SKM-1 (cell line): ENCODE results near the gene BEST4.
"Not testable (repeated sequence)": the region's sequence is repeated elsewhere in the genome, so short reads cannot be mapped to it uniquely, and the experiment has no call there.

ENCODE experiments used
- DNase-seq: peaks from one replicate; lab custom pipeline; 2025; ENCODE audit not compliant: unreplicated experiment; lab: John Stamatoyannopoulos, UW

The BEST4 gene

GRCh38 chr1:44778705-44779576 is 9.0 kb downstream of the BEST4 start:
- DNase-seq, result no peak

DNA sequence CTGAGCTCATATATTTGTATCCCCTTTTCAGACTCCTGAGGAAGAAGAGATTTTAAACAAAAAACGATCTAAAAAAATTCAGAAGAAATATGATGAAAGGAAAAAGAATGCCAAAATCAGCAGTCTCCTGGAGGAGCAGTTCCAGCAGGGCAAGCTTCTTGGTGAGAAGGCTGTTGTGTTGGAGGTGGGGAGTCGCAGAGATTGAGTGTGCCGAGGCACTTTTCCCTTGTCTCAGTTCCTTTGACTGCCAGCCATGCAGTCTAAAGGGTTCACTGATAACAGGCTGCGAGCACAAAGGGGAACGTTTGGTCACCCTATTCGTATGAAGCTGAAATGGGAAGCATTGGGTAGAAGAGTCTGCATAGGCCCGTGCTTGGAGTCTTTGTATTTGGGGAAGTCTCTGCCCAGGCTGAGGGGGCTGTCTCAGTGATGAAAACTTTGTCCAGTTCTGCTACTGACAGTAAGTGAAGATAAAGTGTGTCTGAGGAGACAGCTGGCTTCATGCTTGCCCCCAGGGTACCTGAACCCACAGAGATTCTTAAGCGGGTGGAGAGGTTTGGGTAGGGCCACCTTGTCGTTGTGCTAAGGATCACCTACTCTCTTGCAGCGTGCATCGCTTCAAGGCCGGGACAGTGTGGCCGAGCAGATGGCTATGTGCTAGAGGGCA is 9.9 kb downstream of the BEST4 start:
- no peak for DNase-seq

DNA sequence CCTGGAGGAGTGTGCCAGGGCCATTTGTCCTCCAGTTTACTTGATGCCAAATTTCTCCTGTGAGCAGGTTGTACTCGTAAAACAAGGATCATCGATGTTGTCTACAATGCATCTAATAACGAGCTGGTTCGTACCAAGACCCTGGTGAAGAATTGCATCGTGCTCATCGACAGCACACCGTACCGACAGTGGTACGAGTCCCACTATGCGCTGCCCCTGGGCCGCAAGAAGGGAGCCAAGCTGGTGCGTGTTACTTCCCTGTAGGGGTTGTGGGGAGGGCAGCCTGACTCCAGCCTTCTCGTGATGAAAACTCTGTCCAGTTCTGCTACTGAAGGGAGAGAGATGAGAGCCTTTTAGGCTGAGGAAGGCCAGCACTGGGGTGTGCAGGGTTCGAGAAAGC is 10.4 kb downstream of the BEST4 start:
- no peak for DNase-seq

- DNase-seq, result no peak
Measured at GRCh38 chr1:44776730-44777068, 11.3 kb downstream of the BEST4 start.

DNA sequence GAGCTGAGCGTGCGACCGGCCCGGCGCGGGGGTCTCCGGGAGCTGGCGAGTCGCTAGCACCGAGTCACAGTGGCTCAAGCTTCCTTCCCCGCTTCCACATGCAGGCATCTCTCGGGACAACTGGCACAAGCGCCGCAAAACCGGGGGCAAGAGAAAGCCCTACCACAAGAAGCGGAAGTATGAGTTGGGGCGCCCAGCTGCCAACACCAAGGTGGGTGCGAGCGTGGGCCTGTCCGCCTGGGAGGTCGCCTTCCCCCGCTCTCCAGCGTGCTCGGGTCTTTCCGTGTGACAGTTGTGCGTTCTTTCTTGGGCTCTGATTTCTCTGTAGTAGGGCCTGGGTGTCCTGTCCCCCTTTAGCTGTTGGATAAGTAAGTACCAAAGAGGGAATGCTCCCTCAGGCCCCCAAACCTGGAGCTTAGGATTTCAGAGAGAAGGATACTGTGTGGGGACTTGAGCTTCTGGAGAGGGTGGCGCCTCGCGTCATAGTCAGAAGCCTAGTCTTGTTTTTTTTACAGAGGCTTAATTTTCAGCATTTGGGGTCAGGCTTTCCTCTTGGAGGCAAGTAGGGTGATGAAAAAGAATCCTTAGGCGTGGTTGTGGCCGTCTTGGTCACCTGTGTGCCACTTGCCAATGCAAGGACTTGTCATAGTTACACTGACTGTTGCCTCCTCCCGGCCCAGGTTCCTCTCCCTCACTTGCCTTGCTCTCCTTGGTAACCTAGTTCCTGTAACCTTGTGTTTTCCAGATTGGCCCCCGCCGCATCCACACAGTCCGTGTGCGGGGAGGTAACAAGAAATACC is 11.8 kb downstream of the BEST4 start:
- no peak for DNase-seq

DNA sequence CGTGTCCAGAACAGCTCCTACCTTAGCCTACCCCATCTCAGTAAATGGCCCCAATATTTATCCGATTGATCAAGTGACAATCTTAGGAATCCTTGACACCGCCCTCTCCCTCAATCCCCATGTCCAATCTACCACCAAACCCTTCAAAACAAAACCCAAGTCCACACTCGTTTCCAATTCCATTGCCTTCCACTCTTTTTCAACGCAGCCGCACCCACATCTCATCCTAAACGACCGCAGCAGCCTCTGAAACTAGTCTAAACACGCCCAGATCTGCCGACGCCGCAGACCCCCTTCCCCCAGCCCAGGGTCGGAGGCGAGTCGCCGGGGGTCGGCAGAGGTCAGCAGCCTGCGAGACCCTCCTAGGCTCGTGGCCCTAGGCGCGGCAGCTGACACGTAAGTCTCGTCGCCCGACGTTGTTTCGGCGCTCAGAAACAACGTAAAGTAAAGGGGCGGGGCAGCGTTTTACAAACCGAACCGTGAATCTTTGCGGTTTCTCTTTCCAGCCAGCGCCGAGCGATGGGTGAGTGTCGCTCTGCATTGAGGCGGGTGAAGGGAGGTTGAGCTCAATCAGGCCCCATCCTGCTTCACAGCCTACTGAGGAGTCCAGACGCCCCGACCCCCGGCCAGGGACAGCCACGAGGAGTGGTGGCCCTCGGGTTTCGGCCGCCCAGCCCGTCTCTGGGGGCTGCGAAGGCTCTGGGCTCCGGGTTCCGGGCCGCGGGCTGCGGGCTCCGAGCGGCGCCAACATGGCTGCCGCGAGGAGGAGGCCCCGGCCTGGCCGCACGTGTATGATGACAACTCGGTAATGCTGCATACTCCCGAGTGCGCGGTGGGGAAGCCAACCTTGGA is 12.7 kb downstream of the BEST4 start, which contains the start of gene RPS8:
RPS8 (plus strand) TSS at position 463 of the 852 bp plus-strand sequence; CDS start at position 520, 57 bp downstream.
- DNase-seq, result peak; percentile 83

- not testable (repeated sequence) for DNase-seq
Measured at GRCh38 chr1:44766421-44766820, 21.5 kb downstream of the BEST4 start.

GRCh38 chr1:44760876-44761275 is 27.1 kb downstream of the BEST4 start:
- DNase-seq, result no peak

- DNase-seq, result no peak
Measured at GRCh38 chr1:44759077-44759476, 28.9 kb downstream of the BEST4 start.

GRCh38 chr1:44757420-44757819 is 30.6 kb downstream of the BEST4 start:
- no peak for DNase-seq

DNA sequence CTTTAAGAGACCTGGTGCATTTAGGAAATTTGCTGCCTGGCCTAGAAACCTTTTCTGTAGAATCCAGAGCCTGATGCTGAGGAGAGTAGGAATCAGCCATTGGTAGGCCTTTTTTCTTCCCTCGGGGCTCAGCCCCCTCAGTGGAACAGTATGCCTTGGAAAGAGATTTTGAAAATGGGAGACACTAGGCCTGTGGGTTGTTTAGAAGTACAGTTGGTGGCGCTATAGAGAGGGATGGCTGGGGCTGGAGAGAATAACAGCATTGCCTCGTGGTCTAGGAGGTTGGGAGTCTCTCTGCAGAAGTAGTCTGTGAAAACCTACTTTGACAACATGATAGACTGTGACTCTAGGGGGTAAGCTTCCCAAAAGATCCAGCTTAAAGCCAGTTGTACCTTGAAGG is 40.1 kb downstream of the BEST4 start:
- no peak for DNase-seq

GRCh38 chr1:44743211-44743610 is 44.8 kb downstream of the BEST4 start:
- no peak for DNase-seq

- DNase-seq, result no peak
Measured at GRCh38 chr1:44740179-44740617, 47.8 kb downstream of the BEST4 start.

DNA sequence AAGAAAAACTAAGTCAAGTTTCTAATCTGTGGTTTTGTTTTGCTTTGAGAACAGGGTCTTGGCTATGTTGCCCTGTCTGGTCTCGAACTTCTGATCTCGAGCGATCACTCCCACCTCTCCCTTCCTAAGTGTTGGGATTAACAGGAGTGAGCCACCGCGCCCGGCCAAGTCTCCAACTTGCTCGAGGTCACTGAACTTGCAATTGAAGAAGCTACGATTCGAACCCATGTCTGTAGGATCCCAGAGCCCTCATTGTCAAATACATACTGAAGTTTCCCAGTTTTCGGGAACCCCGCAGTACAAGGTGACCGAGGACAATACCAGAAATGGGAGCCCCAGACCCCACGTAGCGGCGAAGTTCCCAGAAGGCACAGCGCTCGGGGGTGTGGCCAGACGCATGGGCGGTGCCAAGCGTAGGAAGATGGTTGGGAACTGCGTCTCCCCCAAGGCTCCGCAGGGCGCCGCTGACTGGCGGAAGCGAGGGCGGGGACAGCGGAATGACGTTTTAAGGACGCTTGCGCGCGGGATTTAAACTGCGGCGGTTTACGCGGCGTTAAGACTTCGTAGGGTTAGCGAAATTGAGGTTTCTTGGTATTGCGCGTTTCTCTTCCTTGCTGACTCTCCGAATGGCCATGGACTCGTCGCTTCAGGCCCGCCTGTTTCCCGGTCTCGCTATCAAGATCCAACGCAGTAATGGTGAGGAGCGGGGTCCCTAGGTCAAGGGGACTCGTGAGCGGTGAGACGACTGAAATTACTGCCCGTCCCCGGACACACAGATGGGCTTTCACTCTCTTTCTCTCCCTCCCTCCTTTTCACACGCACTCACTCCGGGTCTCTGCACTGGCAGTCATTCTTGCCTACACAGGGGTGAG is 48.4 kb downstream of the BEST4 start, which contains the start of gene KIF2C:
KIF2C (plus strand) TSS at position 531 of the 872 bp plus-strand sequence; CDS start at position 627, 96 bp downstream.
- peak; percentile 96 for DNase-seq

- DNase-seq, result not testable (repeated sequence)
Measured at GRCh38 chr1:44738953-44739306, 49.0 kb downstream of the BEST4 start.

GRCh38 chr1:44735992-44736391 is 52.0 kb downstream of the BEST4 start:
- no peak for DNase-seq

GRCh38 chr1:44733784-44734183 is 54.2 kb downstream of the BEST4 start:
- no peak for DNase-seq
